AG04450 (cell line): ENCODE data around the gene PHF1. TPM values are rescaled to one million over a fixed set of nuclear protein-coding genes. Genes with fewer than 3 reads are reported as not detected.

Experiments
- CTCF ChIA-PET: fragments of 300-600, 350-600 bp; formaldehyde crosslinking; extraction: SDS; loops from one replicate; lab custom pipeline; 2022; ENCODE audit warnings: antibody characterized with exemption, inconsistent platforms; lab: Charles Lee
- POLR2A ChIA-PET: fragments of 350-600 bp; formaldehyde crosslinking; extraction: SDS; loops from one replicate; lab custom pipeline; 2021; ENCODE audit warnings: antibody characterized with exemption, inconsistent platforms; lab: Yijun Ruan, JAX
- DNase-seq: peaks from one replicate; pipeline ENCODE4 v3.0.0-alpha.2; 2011; ENCODE audit warnings: low read depth, low spot score
- H3K27ac ChIP-seq: one replicate; pipeline ENCODE4 v1.5.1; 2012; ENCODE audit warnings: low read depth, low read length, control low read depth
- H3K27me3 ChIP-seq: one replicate; pipeline ENCODE4 v1.6.0; 2012; ENCODE audit warnings: low read length; ENCODE audit not compliant: control insufficient read depth, insufficient read depth
- H3K4me3 ChIP-seq: 2 replicates; pipeline ENCODE4 v1.5.1; 2011; ENCODE audit warnings: mild to moderate bottlenecking, low read depth, low read length, control low read depth
- H3K9me3 ChIP-seq: 2 replicates; pipeline ENCODE4 v1.5.1; 2012; ENCODE audit warnings: low read length; ENCODE audit not compliant: control insufficient read depth, insufficient read depth
- CTCF ChIP-seq: IDR thresholded peaks from 2 replicates; pipeline ENCODE4 v1.5.1; 2011; ENCODE audit warnings: low read depth, low read length, control low read depth, inconsistent platforms
- polyA plus RNA-seq: library from polyadenylated mRNA; depleted of rRNA; stranded (reverse); fragments of >200 nt; gene quantifications from 2 replicates; pipeline ENCODE4 v1.2.3, GENCODE V29; 2011

PHF1 gene
- polyA plus RNA-seq, 1 experiment: 26.6 TPM

GRCh38 chr6:33419580-33420490, 9.0 kb downstream of the PHF1 start, which contains the start of gene SYNGAP1:
SYNGAP1 (plus strand) TSS chr6:33420065; CDS start chr6:33420265, 200 bp downstream.
- TF ChIP-seq CTCF: no peak
- Histone ChIP-seq H3K4me3 (peak within 1 kb of the TSS; percentile 64), H3K27ac (peak within 1 kb of the TSS; percentile 95), H3K27me3 (no peaks in the 10 kb centered on the region), H3K9me3 (no peaks in the 10 kb centered on the region)
- POLR2A ChIA-PET: interaction anchor here (0.7 kb wide), 1 partner anchor 60 kb away, joined by 7 read pairs; no protein-coding TSS in a partner anchor
- CTCF ChIA-PET: interaction anchor here (1.0 to 2.5 kb wide), 2 partner anchors 9 to 29 kb away, joined by 3 to 15 read pairs; no protein-coding TSS in a partner anchor
- peak; percentile 36 for DNase-seq

GRCh38 chr6:33420491-33421343, 9.9 kb downstream of the PHF1 start:
- H3K27ac ChIP-seq: no peak overlapping the region
- no peak for DNase-seq
- H3K27me3 ChIP-seq: no peaks in the 10 kb centered on the region
- H3K9me3 ChIP-seq: no peaks in the 10 kb centered on the region
- no peak for TF ChIP-seq CTCF
- H3K4me3 ChIP-seq: peak overlapping the region; percentile 64
- ChIA-PET CTCF (no interaction called here), POLR2A (interaction anchor here (0.7 kb wide), 1 partner anchor 61 kb away, joined by 7 read pairs; no protein-coding TSS in a partner anchor)

DNA sequence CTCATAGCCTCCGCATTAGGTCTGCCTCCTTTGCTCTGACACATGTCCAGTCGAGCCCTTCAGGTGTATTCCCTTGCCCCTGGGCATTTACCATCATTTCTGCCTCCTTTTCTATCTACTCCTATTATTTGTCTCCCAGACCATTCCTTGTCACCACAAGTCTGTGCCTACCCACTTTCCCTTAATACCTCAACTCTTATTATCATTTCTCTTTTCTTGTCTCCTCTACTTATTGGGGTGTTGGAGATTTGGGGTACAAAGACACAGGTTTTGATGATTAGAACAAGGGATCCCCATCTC, 10.5 kb downstream of the PHF1 start:
- no peak for TF ChIP-seq CTCF
- ChIA-PET CTCF (no interaction called here), POLR2A (no interaction called here)
- DNase-seq: no peak
- Histone ChIP-seq H3K9me3 (no peaks in the 10 kb centered on the region), H3K4me3 (peak overlapping the region; percentile 64), H3K27me3 (no peaks in the 10 kb centered on the region), H3K27ac (no peak overlapping the region)

GRCh38 chr6:33423777-33424176, 13.0 kb downstream of the PHF1 start:
- DNase-seq: no peak
- H3K4me3 ChIP-seq: no peak overlapping the region
- POLR2A ChIA-PET: interaction anchor here (0.5 kb wide), 1 partner anchor 124 kb away, joined by 3 read pairs; no protein-coding TSS in a partner anchor
- CTCF ChIA-PET: no interaction called here
- no peaks in the 10 kb centered on the region for H3K27me3 ChIP-seq
- no peak overlapping the region for H3K27ac ChIP-seq
- no peaks in the 10 kb centered on the region for H3K9me3 ChIP-seq
- TF ChIP-seq CTCF: no peak
